Adrenal gland (tissue), 5 donors: ENCODE measurements around the gene AIP.

Experiments
- POLR2A ChIP-seq, 2 donors: fragments of 450-650 bp; IDR thresholded peaks; one replicate each; pipeline ENCODE4 v1.6.1; 2017; ENCODE audit warnings: antibody characterized with exemption in 2 of 2, mild to moderate bottlenecking in 2 of 2, moderate library complexity in 1 of 2
- TF ChIP-seq, protein P1 (sequence below), 6 experiments: fragments of 450-650 bp in 4 of 6; fragments of 200-600 bp in 2 of 6; sonication (generic) in 1 of 6; IDR thresholded peaks; 1 replicate in 5 of 6; 2 replicates in 1 of 6; pipeline versions ENCODE4 v1.5.1 to v1.8.0; 2016 to 2021; ENCODE audit warnings: antibody characterized with exemption in 6 of 6, mild to moderate bottlenecking in 2 of 6, moderate library complexity in 1 of 6
- donor health status: DM: no; HTN: no; CAD: no.

DNA sequence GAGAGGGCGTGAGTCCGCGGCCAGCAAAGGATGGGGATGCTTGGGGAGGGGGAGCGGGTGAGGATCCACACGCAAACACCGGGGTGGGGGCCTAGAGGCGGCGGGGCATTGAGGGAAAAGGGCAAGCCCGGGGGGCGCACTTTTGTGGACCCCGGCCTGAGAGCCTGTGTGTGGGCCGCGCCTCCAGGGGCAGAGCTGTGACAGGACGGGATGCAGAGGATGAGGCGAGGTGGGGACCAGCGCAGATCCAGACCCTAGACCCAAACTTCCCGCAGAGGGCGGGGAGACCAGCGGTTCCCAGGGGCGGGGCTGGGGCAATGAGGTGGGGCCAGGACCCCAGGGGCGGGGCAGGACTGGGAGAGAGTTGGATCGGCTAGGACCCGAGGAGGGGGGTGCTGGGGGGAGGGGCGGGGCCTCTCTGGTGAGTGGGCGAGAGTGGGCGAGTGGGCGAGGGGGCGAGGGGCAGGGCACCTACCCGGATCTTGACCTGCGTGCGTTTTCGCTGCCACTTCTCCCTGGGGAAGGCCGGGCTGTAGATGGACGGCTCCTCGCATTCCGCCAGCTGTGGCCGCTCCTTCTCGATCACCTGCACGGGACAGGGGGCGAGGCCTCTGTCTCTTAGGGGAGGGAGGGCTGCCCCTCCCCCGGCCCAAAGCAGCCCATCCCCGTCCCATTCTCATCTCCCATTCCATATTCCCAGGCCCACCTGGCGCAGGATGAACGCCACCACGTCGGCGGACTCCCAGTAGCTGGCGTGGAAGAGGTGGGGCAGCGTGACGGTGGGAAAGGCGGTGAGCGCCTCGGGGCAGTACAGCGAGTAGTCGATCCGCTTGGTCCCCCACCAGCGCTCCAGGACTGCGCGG, 11.8 kb downstream of the AIP start:
- TF ChIP-seq, protein P1, sequence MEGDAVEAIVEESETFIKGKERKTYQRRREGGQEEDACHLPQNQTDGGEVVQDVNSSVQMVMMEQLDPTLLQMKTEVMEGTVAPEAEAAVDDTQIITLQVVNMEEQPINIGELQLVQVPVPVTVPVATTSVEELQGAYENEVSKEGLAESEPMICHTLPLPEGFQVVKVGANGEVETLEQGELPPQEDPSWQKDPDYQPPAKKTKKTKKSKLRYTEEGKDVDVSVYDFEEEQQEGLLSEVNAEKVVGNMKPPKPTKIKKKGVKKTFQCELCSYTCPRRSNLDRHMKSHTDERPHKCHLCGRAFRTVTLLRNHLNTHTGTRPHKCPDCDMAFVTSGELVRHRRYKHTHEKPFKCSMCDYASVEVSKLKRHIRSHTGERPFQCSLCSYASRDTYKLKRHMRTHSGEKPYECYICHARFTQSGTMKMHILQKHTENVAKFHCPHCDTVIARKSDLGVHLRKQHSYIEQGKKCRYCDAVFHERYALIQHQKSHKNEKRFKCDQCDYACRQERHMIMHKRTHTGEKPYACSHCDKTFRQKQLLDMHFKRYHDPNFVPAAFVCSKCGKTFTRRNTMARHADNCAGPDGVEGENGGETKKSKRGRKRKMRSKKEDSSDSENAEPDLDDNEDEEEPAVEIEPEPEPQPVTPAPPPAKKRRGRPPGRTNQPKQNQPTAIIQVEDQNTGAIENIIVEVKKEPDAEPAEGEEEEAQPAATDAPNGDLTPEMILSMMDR (IDR thresholded peaks at IDR 0.05), result no peak
- no peak for TF ChIP-seq POLR2A (IDR thresholded peaks at IDR 0.05)
